A549 (cell line): Measurements from ENCODE around the gene SEMA5B. TPM values are rescaled to one million over a fixed set of nuclear protein-coding genes. Genes with fewer than 3 reads are reported as not detected.

Experiments
- ATAC-seq, 2 experiments: fragments of 200-7000 bp in 1 of 2; fragments of >200 bp in 1 of 2; cut with Nextera tagmentation in 1 of 2; cut with Tn5 transposase in 1 of 2; 3 replicates each; pipeline versions ENCODE4 v1.8.0 to v1.9.1; 2018 to 2020; ENCODE audit warnings: mild to moderate bottlenecking in 1 of 2, moderate library complexity in 1 of 2
- CTCF ChIA-PET: fragments of 300-600 bp; sonication (Branson Sonifier 250); formaldehyde crosslinking; extraction: SDS; loops from one replicate; lab custom pipeline; 2021; ENCODE audit warnings: antibody characterized with exemption, inconsistent platforms; lab: Yijun Ruan, JAX
- POLR2A ChIA-PET: fragments of 350-600 bp; formaldehyde crosslinking; extraction: SDS; loops from one replicate; lab custom pipeline; 2021; ENCODE audit warnings: antibody characterized with exemption, inconsistent platforms; lab: Yijun Ruan, JAX
- DNase-seq, 2 experiments: peaks; one replicate each; pipeline versions ENCODE4 v3.0.0 to v3.0.0-alpha.2; 2011 to 2016; ENCODE audit warnings: low read depth in 1 of 2, low spot score in 1 of 2
- FAIRE-seq: peaks from 2 replicates; lab custom pipeline; 2011; peaks lifted over from hg19 to GRCh38; lab: Jason Lieb, UNC
- H3K27ac ChIP-seq, 2 experiments: fragments of >200 bp; sonication (Bioruptor Twin); formaldehyde crosslinking; 3 replicates each; pipeline ENCODE4 v1.5.1; 2016 to 2017
- H3K4me1 ChIP-seq: fragments of >200 bp; sonication (Bioruptor Twin); formaldehyde crosslinking; 3 replicates; pipeline ENCODE4 v1.6.1; 2016
- H3K4me2 ChIP-seq: fragments of >200 bp; sonication (Bioruptor Twin); formaldehyde crosslinking; 3 replicates; pipeline ENCODE4 v1.6.1; 2016
- H3K4me3 ChIP-seq: fragments of >200 bp; sonication (Bioruptor Twin); formaldehyde crosslinking; 3 replicates; pipeline ENCODE4 v1.5.1; 2016
- H3K9me3 ChIP-seq: fragments of >200 bp; sonication (Bioruptor Twin); formaldehyde crosslinking; 3 replicates; pipeline ENCODE4 v1.6.1; 2016
- BHLHE40 ChIP-seq: IDR thresholded peaks from 2 replicates; pipeline ENCODE4 v1.6.1; 2012; ENCODE audit warnings: low read depth, low read length, inconsistent platforms
- CHD4 ChIP-seq: fragments of 200-600 bp; sonication (generic); IDR thresholded peaks from 2 replicates; pipeline ENCODE4 v1.6.1; 2016; ENCODE audit warnings: antibody characterized with exemption, mild to moderate bottlenecking, borderline replicate concordance
- EP300 ChIP-seq, 2 experiments: fragments of >200 bp; sonication (Bioruptor Twin); formaldehyde crosslinking; IDR thresholded peaks; 2 replicates in 1 of 2; 3 replicates in 1 of 2; pipeline ENCODE4 v1.6.1; 2016 to 2017
- FOSB ChIP-seq: fragments of 250-450 bp; sonication (Bioruptor Pico); IDR thresholded peaks from 2 replicates; pipeline ENCODE4 v1.5.0; 2020; ENCODE audit warnings: mild to moderate bottlenecking, moderate library complexity
- GATA3 ChIP-seq: IDR thresholded peaks from 2 replicates; pipeline ENCODE4 v1.6.1; 2012; ENCODE audit warnings: borderline replicate concordance
- HOXB13 ChIP-seq: fragments of 250-450 bp; sonication (Bioruptor Pico); IDR thresholded peaks from 2 replicates; pipeline ENCODE4 v1.5.0; 2020; ENCODE audit warnings: low read depth, mild to moderate bottlenecking, moderate library complexity
- JUNB ChIP-seq: fragments of >200 bp; sonication (Bioruptor Twin); formaldehyde crosslinking; IDR thresholded peaks from 2 replicates; pipeline ENCODE4 v1.6.1; 2016
- KDM1A ChIP-seq: fragments of 200-600 bp; sonication (generic); IDR thresholded peaks from 2 replicates; pipeline ENCODE4 v1.6.1; 2016; ENCODE audit warnings: low read depth, mild to moderate bottlenecking
- MAZ ChIP-seq: fragments of 150-350 bp; IDR thresholded peaks from 2 replicates; pipeline ENCODE4 v1.6.1; 2014; ENCODE audit warnings: antibody characterized with exemption, low read depth, low read length, borderline replicate concordance
- NFE2L2 ChIP-seq: fragments of 150-350 bp; conservative IDR thresholded peaks from 2 replicates; pipeline ENCODE4 v1.6.1; 2014; ENCODE audit warnings: low read length
- PBX3 ChIP-seq: IDR thresholded peaks from 2 replicates; pipeline ENCODE4 v1.6.1; 2012
- RAD21 ChIP-seq, 2 experiments: fragments of >200 bp in 1 of 2; sonication (Bioruptor Twin) in 1 of 2; formaldehyde crosslinking in 1 of 2; IDR thresholded peaks in 1 of 2; conservative IDR thresholded peaks in 1 of 2; 2 replicates in 1 of 2; 3 replicates in 1 of 2; pipeline ENCODE4 v1.6.1; 2012 to 2018; ENCODE audit warnings: inconsistent platforms in 1 of 2
- RCOR1 ChIP-seq: fragments of 150-350 bp; IDR thresholded peaks from 2 replicates; pipeline ENCODE4 v1.6.1; 2014; ENCODE audit warnings: antibody characterized with exemption, low read length, low read depth
- RFX5 ChIP-seq: fragments of 450-650 bp; IDR thresholded peaks from 2 replicates; pipeline ENCODE4 v1.7.1; 2014; ENCODE audit warnings: antibody characterized with exemption, mild to moderate bottlenecking, moderate library complexity
- SREBF2 ChIP-seq: fragments of 450-650 bp; IDR thresholded peaks from 2 replicates; pipeline ENCODE4 v1.6.1; 2014; ENCODE audit warnings: mild to moderate bottlenecking, moderate library complexity
- TP53 ChIP-seq: fragments of 250-450 bp; sonication (Bioruptor Pico); IDR thresholded peaks from 2 replicates; pipeline ENCODE4 v1.5.0; 2021; ENCODE audit warnings: mild to moderate bottlenecking, moderate library complexity
- USF2 ChIP-seq: fragments of 450-650 bp; IDR thresholded peaks from 2 replicates; pipeline ENCODE4 v1.6.1; 2014; ENCODE audit warnings: antibody characterized with exemption
- ZC3H11A ChIP-seq: fragments of 450-650 bp; IDR thresholded peaks from 2 replicates; pipeline ENCODE4 v1.6.1; 2014; ENCODE audit warnings: antibody characterized with exemption, mild to moderate bottlenecking
- ZNF302 ChIP-seq: fragments of 250-450 bp; sonication (Bioruptor Pico); IDR thresholded peaks from 2 replicates; pipeline ENCODE4 v1.9.0; 2021; ENCODE audit warnings: inconsistent platforms, mild to moderate bottlenecking, moderate library complexity
- WGBS: methylation state at CpG from one replicate; pipeline ENCODE4 v1.1.6; 2017; ENCODE audit errors: missing lambda C conversion rate; 5-methylcytosine and 5-hydroxymethylcytosine counted together
- polyA plus RNA-seq, 4 experiments: library from polyadenylated mRNA; depleted of rRNA in 3 of 4; stranded (reverse); fragments of >200 nt; fragmentation: RNase III in 1 of 4; extraction: RNeasy Plus Mini Kit Qiagen cat#74134 plus additional on column Dnase treatment in 1 of 4; gene quantifications; 2 replicates in 3 of 4; 3 replicates in 1 of 4; pipeline ENCODE4 v1.2.3, GENCODE V29; 2011 to 2017
- TF ChIP-seq, protein P1 (sequence below): fragments of >200 bp; sonication (Bioruptor Twin); formaldehyde crosslinking; IDR thresholded peaks from 3 replicates; pipeline ENCODE4 v1.6.1; 2016
- TF ChIP-seq, protein P2 (sequence below): fragments of 250-450 bp; sonication (Bioruptor Pico); IDR thresholded peaks from 2 replicates; pipeline ENCODE4 v1.5.0; 2021; ENCODE audit warnings: mild to moderate bottlenecking, moderate library complexity, borderline replicate concordance
- TF ChIP-seq, protein P3 (sequence below): fragments of 200-600 bp; sonication (generic); IDR thresholded peaks from 2 replicates; pipeline ENCODE4 v1.6.1; 2016; ENCODE audit warnings: antibody characterized with exemption, mild to moderate bottlenecking, moderate library complexity

SEMA5B gene
- polyA plus RNA-seq, 2 of the 4 experiments (the other 2 are of a cell fraction): 0.03 TPM; not detected in 1

- no peak for ATAC-seq
- no peaks in the 10 kb centered on the region for H3K4me1 ChIP-seq
- no peak overlapping the region for H3K4me2 ChIP-seq
- POLR2A ChIA-PET: no interaction called here
- no peak overlapping the region for H3K27ac ChIP-seq
- TF ChIP-seq NFE2L2: no peak
- TF ChIP-seq TP53 (CRISPR knock-in tag): no peak
- DNase-seq: no peak
- no peaks in the 10 kb centered on the region for H3K9me3 ChIP-seq
- FAIRE-seq: no peak
- H3K4me3 ChIP-seq: no peak overlapping the region
- CTCF ChIA-PET: interaction anchor here (0.7 to 8.4 kb wide), 20 partner anchors 13 to 618 kb away, joined by 3 to 95 read pairs (median 4); partner anchors contain the start of gene SEMA5B
- WGBS: 77% methylated on average over 6 of the region's 6 CpGs
Observed at GRCh38 chr3:122941228-122942206, 86.0 kb downstream of the SEMA5B start.

GRCh38 chr3:122940628-122941086, 86.9 kb downstream of the SEMA5B start:
- ATAC-seq: no peak

GRCh38 chr3:122938783-122939425, 88.7 kb downstream of the SEMA5B start:
- CTCF ChIA-PET: interaction anchor here (1.5 to 8.4 kb wide), 2 partner anchors 10 to 91 kb away, joined by 5 to 95 read pairs; partner anchors contain the start of gene SEMA5B
- 70% methylated on average over 9 of the region's 9 CpGs for WGBS
- H3K9me3 ChIP-seq: no peaks in the 10 kb centered on the region
- H3K4me3 ChIP-seq: no peak overlapping the region
- no peak overlapping the region for H3K4me2 ChIP-seq
- FAIRE-seq (no peak), DNase-seq (no peak), ATAC-seq (no peak)
- no peaks in the 10 kb centered on the region for H3K4me1 ChIP-seq
- POLR2A ChIA-PET: no interaction called here
- H3K27ac ChIP-seq: no peak overlapping the region
- no peak for TF ChIP-seq RAD21 (conservative IDR thresholded peaks at IDR 0.05 in 1 of 2, IDR thresholded peaks at IDR 0.05 in 1 of 2)
- TF ChIP-seq ZC3H11A: no peak
- no peak for TF ChIP-seq BHLHE40
- no peak for TF ChIP-seq MAZ
- no peak for TF ChIP-seq FOSB (CRISPR knock-in tag)
- no peak for TF ChIP-seq ZNF302 (CRISPR knock-in tag)
- TF ChIP-seq, protein P1, sequence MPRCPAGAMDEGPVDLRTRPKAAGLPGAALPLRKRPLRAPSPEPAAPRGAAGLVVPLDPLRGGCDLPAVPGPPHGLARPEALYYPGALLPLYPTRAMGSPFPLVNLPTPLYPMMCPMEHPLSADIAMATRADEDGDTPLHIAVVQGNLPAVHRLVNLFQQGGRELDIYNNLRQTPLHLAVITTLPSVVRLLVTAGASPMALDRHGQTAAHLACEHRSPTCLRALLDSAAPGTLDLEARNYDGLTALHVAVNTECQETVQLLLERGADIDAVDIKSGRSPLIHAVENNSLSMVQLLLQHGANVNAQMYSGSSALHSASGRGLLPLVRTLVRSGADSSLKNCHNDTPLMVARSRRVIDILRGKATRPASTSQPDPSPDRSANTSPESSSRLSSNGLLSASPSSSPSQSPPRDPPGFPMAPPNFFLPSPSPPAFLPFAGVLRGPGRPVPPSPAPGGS: no peak
- TF ChIP-seq RFX5: no peak
- no peak for TF ChIP-seq USF2
- TF ChIP-seq, protein P2, sequence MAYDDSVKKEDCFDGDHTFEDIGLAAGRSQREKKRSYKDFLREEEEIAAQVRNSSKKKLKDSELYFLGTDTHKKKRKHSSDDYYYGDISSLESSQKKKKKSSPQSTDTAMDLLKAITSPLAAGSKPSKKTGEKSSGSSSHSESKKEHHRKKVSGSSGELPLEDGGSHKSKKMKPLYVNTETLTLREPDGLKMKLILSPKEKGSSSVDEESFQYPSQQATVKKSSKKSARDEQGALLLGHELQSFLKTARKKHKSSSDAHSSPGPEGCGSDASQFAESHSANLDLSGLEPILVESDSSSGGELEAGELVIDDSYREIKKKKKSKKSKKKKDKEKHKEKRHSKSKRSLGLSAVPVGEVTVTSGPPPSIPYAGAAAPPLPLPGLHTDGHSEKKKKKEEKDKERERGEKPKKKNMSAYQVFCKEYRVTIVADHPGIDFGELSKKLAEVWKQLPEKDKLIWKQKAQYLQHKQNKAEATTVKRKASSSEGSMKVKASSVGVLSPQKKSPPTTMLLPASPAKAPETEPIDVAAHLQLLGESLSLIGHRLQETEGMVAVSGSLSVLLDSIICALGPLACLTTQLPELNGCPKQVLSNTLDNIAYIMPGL (CRISPR knock-in tag): no peak
- no peak for TF ChIP-seq KDM1A
- no peak for TF ChIP-seq PBX3
- TF ChIP-seq RCOR1: no peak
- TF ChIP-seq SREBF2: no peak

More at GRCh38 chr3:122940628-122941086, 86.9 kb downstream of the SEMA5B start:
- Histone ChIP-seq H3K27ac (no peak overlapping the region), H3K4me3 (no peak overlapping the region), H3K9me3 (no peaks in the 10 kb centered on the region), H3K4me2 (no peak overlapping the region), H3K4me1 (no peaks in the 10 kb centered on the region)
- whole genome bisulfite sequencing: 74% methylated on average over 5 of the region's 5 CpGs
- TF ChIP-seq, protein P3, sequence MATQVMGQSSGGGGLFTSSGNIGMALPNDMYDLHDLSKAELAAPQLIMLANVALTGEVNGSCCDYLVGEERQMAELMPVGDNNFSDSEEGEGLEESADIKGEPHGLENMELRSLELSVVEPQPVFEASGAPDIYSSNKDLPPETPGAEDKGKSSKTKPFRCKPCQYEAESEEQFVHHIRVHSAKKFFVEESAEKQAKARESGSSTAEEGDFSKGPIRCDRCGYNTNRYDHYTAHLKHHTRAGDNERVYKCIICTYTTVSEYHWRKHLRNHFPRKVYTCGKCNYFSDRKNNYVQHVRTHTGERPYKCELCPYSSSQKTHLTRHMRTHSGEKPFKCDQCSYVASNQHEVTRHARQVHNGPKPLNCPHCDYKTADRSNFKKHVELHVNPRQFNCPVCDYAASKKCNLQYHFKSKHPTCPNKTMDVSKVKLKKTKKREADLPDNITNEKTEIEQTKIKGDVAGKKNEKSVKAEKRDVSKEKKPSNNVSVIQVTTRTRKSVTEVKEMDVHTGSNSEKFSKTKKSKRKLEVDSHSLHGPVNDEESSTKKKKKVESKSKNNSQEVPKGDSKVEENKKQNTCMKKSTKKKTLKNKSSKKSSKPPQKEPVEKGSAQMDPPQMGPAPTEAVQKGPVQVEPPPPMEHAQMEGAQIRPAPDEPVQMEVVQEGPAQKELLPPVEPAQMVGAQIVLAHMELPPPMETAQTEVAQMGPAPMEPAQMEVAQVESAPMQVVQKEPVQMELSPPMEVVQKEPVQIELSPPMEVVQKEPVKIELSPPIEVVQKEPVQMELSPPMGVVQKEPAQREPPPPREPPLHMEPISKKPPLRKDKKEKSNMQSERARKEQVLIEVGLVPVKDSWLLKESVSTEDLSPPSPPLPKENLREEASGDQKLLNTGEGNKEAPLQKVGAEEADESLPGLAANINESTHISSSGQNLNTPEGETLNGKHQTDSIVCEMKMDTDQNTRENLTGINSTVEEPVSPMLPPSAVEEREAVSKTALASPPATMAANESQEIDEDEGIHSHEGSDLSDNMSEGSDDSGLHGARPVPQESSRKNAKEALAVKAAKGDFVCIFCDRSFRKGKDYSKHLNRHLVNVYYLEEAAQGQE: no peak
- TF ChIP-seq EP300 (IDR thresholded peaks at IDR 0.05): no peak
- TF ChIP-seq HOXB13 (CRISPR knock-in tag): no peak
- TF ChIP-seq BHLHE40: no peak
- no peak for TF ChIP-seq JUNB
- no peak for TF ChIP-seq CHD4
- no peak for TF ChIP-seq GATA3
- no peak for FAIRE-seq
- DNase-seq: no peak
- ChIA-PET CTCF (interaction anchor here (1.1 to 8.4 kb wide), 3 partner anchors 14 to 261 kb away, joined by 3 to 95 read pairs (median 50); partner anchors contain the start of gene SEMA5B), POLR2A (no interaction called here)
